GM20000 (cell line): Measurements from ENCODE around the gene ENPP7.
"Not testable (repeated sequence)": the region's sequence is repeated elsewhere in the genome, so short reads cannot be mapped to it uniquely, and the experiment has no call there.

ENCODE experiments used
- DNase-seq: peaks from one replicate; pipeline ENCODE4 v3.0.0; 2012; ENCODE audit warnings: low spot score
- CTCF ChIP-seq: IDR thresholded peaks from 2 replicates; pipeline ENCODE4 v1.5.1; 2012; ENCODE audit warnings: mild to moderate bottlenecking, control low read depth; ENCODE audit errors: extremely low read depth, missing control alignments

Gene ENPP7

DNA sequence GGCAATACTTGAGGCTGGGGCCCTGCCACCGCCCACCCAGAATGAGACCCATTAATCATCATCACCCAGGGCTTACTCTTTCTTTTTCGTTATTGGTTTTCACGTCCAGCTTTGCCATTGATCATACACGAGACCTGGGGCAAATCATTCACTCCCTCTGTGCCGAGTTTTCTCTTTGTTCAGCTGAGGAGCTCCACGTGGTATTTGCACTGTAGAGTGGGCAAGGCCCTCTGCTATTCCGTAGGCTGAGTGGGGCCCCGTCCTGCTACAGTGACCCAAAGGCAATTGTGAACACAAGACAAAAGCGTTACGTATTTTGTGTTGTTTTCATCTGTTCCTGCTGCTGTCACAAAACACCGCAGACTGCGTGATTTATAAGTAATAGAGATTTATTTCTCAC is 23.6 kb downstream of the ENPP7 start:
- no peak for TF ChIP-seq CTCF
- no peak for DNase-seq

GRCh38 chr17:79754903-79755302 is 24.2 kb downstream of the ENPP7 start:
- not testable (repeated sequence) for DNase-seq

DNA sequence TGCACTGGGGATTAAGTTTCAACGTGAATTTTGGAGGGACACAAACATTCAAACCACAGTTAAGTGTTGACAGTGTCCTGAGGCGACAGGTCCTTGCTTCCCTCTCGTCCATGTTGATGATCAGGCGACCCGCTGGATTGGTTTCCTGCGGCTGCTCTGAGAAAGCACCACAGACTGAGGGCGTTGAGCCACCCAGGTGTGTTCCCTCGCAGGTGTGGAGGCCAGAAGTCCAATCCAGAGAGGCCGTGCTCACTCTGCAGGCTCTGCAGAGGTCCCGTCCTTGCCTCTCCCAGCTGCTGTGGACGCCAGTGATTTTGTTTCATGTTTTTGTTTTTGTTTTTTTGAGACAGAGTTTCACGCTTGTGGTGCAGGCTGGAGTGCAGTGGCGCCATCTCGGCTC is 24.8 kb downstream of the ENPP7 start:
- no peak for DNase-seq
- no peak for TF ChIP-seq CTCF

GRCh38 chr17:79757140-79757745 is 26.5 kb downstream of the ENPP7 start:
- TF ChIP-seq CTCF = no peak
- no peak for DNase-seq

GRCh38 chr17:79758271-79758670 is 27.5 kb downstream of the ENPP7 start:
- no peak for DNase-seq

GRCh38 chr17:79760197-79760906 is 29.6 kb downstream of the ENPP7 start:
- no peak for TF ChIP-seq CTCF
- no peak for DNase-seq

More at GRCh38 chr17:79758271-79758670, 27.5 kb downstream of the ENPP7 start:
- TF ChIP-seq CTCF = no peak

DNA sequence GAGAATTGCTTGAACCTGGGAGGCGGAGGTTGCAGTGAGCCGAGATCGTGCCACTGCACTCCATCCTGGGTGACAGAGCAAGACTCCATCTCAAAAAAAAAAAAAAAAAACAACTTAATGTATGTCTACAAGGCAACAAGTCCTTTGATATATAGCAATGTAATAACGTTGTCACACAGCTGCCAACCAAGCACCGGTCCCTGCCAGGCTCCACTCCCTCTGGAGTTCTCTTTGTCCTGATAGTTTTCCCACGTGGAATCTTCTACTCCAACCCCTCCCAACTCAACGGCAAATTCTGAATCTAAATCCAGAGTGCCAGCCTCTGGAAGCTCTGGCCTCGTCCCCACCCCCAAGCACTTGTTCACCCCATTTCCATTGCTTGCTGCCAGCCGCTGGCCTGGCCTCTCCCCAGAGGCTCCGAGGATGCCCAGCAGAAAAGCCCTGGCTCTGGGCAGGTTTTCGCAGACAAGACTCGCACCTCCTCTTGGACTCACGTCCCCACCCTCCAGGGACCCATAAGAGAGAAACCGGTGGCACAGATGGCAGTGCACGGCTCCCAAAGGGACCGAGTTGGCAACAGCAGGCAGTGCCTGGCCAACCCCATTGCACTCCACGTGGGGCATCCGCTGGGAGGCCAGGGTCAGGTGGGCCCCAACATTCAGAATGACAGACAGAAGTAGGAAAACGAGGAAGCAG is 31.3 kb downstream of the ENPP7 start:
- no peak for DNase-seq
- no peak for TF ChIP-seq CTCF

DNA sequence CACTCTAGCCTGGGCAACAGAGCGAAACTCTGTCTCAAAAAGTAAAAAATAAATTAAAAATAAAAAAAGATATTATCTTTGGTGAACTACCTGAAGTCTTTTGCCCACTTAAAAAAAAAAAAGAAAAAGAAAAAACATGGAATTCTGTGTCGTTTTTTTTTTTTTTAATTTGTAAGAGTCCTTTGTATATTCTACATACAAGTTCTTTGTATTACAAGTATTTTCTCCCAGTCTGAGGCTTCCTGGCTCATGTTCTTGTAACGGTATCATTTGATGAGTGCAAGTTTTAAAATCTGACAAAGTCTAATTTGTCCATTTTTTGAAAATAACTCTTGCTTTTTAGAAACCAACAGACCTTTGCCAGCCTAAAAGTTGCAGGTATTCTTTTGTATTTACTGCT is 35.0 kb downstream of the ENPP7 start:
- TF ChIP-seq CTCF = no peak
- DNase-seq = no peak
